Measurements from ENCODE around the gene AEN.

DNA sequence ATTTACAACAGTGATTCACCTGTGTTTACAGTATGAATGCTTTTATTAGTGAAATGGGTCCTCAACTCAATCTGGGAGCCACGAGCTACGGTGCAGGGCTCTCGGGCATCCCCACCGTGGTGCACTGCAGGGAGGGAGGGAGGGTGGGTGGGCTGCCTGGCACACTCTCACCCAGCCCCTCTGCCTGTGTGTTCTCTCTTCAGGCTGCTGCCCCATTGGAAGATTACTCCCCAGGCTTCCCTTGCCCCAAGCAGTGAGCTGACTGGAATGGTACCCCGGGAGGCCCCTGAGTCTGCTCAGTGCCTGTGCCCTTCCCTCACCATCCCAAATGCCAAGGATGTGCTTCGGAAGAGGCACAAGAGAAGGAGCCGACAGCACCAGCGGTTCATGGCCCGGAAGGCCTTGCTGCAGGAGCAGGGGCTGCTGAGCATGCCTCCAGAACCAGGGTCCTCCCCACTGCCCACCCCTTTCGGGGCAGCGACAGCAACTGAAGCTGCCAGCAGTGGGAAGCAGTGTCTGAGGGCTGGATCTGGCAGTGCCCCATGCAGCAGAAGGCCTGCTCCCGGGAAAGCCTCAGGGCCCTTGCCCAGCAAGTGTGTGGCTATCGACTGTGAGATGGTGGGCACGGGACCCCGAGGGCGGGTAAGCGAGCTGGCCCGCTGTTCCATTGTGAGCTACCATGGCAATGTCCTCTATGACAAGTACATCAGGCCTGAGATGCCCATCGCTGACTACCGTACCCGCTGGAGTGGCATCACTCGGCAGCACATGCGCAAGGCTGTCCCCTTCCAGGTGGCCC lies 5.0 kb downstream of the AEN start:
- TF ChIP-seq POLR2AphosphoS5 (IDR thresholded peaks at IDR 0.05; ENCODE audit: insufficient read depth in 1 of 2, low read depth in 1 of 2) = no peak
- TF ChIP-seq, protein P1, sequence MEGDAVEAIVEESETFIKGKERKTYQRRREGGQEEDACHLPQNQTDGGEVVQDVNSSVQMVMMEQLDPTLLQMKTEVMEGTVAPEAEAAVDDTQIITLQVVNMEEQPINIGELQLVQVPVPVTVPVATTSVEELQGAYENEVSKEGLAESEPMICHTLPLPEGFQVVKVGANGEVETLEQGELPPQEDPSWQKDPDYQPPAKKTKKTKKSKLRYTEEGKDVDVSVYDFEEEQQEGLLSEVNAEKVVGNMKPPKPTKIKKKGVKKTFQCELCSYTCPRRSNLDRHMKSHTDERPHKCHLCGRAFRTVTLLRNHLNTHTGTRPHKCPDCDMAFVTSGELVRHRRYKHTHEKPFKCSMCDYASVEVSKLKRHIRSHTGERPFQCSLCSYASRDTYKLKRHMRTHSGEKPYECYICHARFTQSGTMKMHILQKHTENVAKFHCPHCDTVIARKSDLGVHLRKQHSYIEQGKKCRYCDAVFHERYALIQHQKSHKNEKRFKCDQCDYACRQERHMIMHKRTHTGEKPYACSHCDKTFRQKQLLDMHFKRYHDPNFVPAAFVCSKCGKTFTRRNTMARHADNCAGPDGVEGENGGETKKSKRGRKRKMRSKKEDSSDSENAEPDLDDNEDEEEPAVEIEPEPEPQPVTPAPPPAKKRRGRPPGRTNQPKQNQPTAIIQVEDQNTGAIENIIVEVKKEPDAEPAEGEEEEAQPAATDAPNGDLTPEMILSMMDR (IDR thresholded peaks at IDR 0.05) = no peak
